ENCODE measurements around the gene CD248. TPM values are rescaled to one million over a fixed set of nuclear protein-coding genes. Genes with fewer than 3 reads are reported as not detected.

CD248 gene
- total and polyA plus RNA-seq, 2 donors (not counting 1 experiment from before 2014, with no cell fraction given): 0.40 to 0.96 TPM

- no peak overlapping the region for H3K4me2 ChIP-seq (replicated peaks; ENCODE audit: low read depth, low read length, poor library complexity, severe bottlenecking)
- CTCF ChIA-PET: interaction anchor here (1.0 to 4.1 kb wide), 4 partner anchors 8 to 58 kb away, joined by 3 to 33 read pairs (median 4); partner anchors contain the start of gene YIF1A
- POLR2A ChIA-PET: interaction anchor here (0.6 to 1.1 kb wide), 3 partner anchors 11 to 72 kb away, joined by 3 to 4 read pairs (median 4); no protein-coding TSS in a partner anchor
- intact Hi-C loops (cut with micrococcal nuclease): no loop called here
- peaks cover 0 to 16% (median 3%) of the 10 kb centered on the region in 4 experiments for H3K27me3 ChIP-seq (replicated peaks in 1 of 4; ENCODE audit: control extremely low read depth in 1 of 4, control insufficient read depth in 3 of 4, insufficient read depth in 4 of 4, low read length in 3 of 4)
- H4K20me1 ChIP-seq (ENCODE audit: control insufficient read depth, insufficient read depth, low read length, poor library complexity, severe bottlenecking): peaks cover 29% of the 10 kb centered on the region
- no peak overlapping the region for H3K9ac ChIP-seq (ENCODE audit: low read length)
- H2AFZ ChIP-seq (ENCODE audit: insufficient read depth, low read depth, low read length, poor library complexity, severe bottlenecking): no peak overlapping the region
- no peaks in the 10 kb centered on the region for H3K9me3 Mint-ChIP-seq (ENCODE audit: insufficient read depth)
- DNase-seq: no peak
- peaks cover 3% of the 10 kb centered on the region for H3K27me3 Mint-ChIP-seq
- no peak overlapping the region for H3K27ac Mint-ChIP-seq
- TF ChIP-seq EZH2 (IDR thresholded peaks at IDR 0.05; ENCODE audit: borderline replicate concordance, insufficient read depth, low read depth, low read length, poor library complexity, severe bottlenecking) (no peak), CTCF (IDR thresholded peaks at IDR 0.05) (no peak)
- peaks cover 37% of the 10 kb centered on the region for H3K4me1 Mint-ChIP-seq
- 94% methylated on average over 10 of the region's 14 CpGs for WGBS (ENCODE audit: insufficient coverage)
- peaks cover 0 to 20% of the 10 kb centered on the region in 2 experiments for H3K36me3 ChIP-seq (replicated peaks in 1 of 2; ENCODE audit: control extremely low read depth in 1 of 2, control insufficient read depth in 1 of 2, extremely low read depth in 1 of 2, insufficient read depth in 2 of 2, low read length in 1 of 2)
- no peak overlapping the region for H3K4me3 Mint-ChIP-seq
- peaks cover 27 to 33% of the 10 kb centered on the region in 2 donors for H3K4me1 ChIP-seq (ENCODE audit: control insufficient read depth in 2 of 2, insufficient read depth in 2 of 2, low read length in 2 of 2)
- peaks cover 11% of the 10 kb centered on the region for H3K79me2 ChIP-seq (ENCODE audit: control insufficient read depth, insufficient read depth, low read length)
- ATAC-seq (ENCODE audit: low read depth): no peak
- no peak overlapping the region for H3K4me3 ChIP-seq (ENCODE audit: control extremely low read depth in 1 of 5, extremely low read depth in 1 of 5, insufficient read depth in 1 of 5, low read depth in 2 of 5, low read length in 4 of 5)
- no peaks in the 10 kb centered on the region for H3K9me3 ChIP-seq (ENCODE audit: control extremely low read depth in 1 of 3, control insufficient read depth in 2 of 3, insufficient read depth in 1 of 3, low read length in 2 of 3)
- no peak overlapping the region for H3K27ac ChIP-seq (ENCODE audit: low read length in 2 of 2)
These were observed 36.4 kb downstream of the CD248 start for GRCh38 chr11:66280428-66280827.

GRCh38 chr11:66279092-66279734, 37.6 kb downstream of the CD248 start:
- CTCF ChIA-PET: interaction anchor here (4.1 kb wide), 1 partner anchor 7 kb away, joined by 33 read pairs; no protein-coding TSS in a partner anchor
- Histone ChIP-seq H3K4me3 (ENCODE audit: control extremely low read depth in 1 of 5, extremely low read depth in 1 of 5, insufficient read depth in 1 of 5, low read depth in 2 of 5, low read length in 4 of 5) (no peak overlapping the region), H3K9me3 (ENCODE audit: control extremely low read depth in 1 of 3, control insufficient read depth in 2 of 3, insufficient read depth in 1 of 3, low read length in 2 of 3) (no peaks in the 10 kb centered on the region), H3K27me3 (replicated peaks in 1 of 4; ENCODE audit: control extremely low read depth in 1 of 4, control insufficient read depth in 3 of 4, insufficient read depth in 4 of 4, low read length in 3 of 4) (peaks cover 0 to 16% (median 3%) of the 10 kb centered on the region in 4 experiments), H3K79me2 (ENCODE audit: control insufficient read depth, insufficient read depth, low read length) (peaks cover 7% of the 10 kb centered on the region), H2AFZ (ENCODE audit: insufficient read depth, low read depth, low read length, poor library complexity, severe bottlenecking) (no peak overlapping the region), H3K36me3 (replicated peaks in 1 of 2; ENCODE audit: control extremely low read depth in 1 of 2, control insufficient read depth in 1 of 2, extremely low read depth in 1 of 2, insufficient read depth in 2 of 2, low read length in 1 of 2) (peaks cover 0 to 23% of the 10 kb centered on the region in 2 experiments), H3K4me2 (replicated peaks; ENCODE audit: low read depth, low read length, poor library complexity, severe bottlenecking) (peak overlapping the region; percentile 95), H4K20me1 (ENCODE audit: control insufficient read depth, insufficient read depth, low read length, poor library complexity, severe bottlenecking) (peaks cover 24% of the 10 kb centered on the region), H3K4me1 (ENCODE audit: control insufficient read depth in 2 of 2, insufficient read depth in 2 of 2, low read length in 2 of 2) (peaks cover 27 to 33% of the 10 kb centered on the region in 2 donors), H3K27ac (ENCODE audit: low read length in 2 of 2) (no peak overlapping the region), H3K9ac (ENCODE audit: low read length) (no peak overlapping the region)
- no peaks in the 10 kb centered on the region for H3K9me3 Mint-ChIP-seq (ENCODE audit: insufficient read depth)
- H3K4me3 Mint-ChIP-seq: peak overlapping the region; percentile 68
- H3K27ac Mint-ChIP-seq: peak overlapping the region; percentile 50
- peaks cover 3% of the 10 kb centered on the region for H3K27me3 Mint-ChIP-seq
- WGBS (ENCODE audit: insufficient coverage): 87% methylated on average over 15 of the region's 15 CpGs
- intact Hi-C loops (cut with micrococcal nuclease): no loop called here
- DNase-seq: no peak
- POLR2A ChIA-PET: no interaction called here
- peaks cover 37% of the 10 kb centered on the region for H3K4me1 Mint-ChIP-seq
- ATAC-seq (ENCODE audit: low read depth): no peak
- no peak for TF ChIP-seq EZH2 (IDR thresholded peaks at IDR 0.05; ENCODE audit: borderline replicate concordance, insufficient read depth, low read depth, low read length, poor library complexity, severe bottlenecking)
- no peak for TF ChIP-seq CTCF (IDR thresholded peaks at IDR 0.05)
